ENCODE measurements around the gene SRGAP3. TPM values are rescaled to one million over a fixed set of nuclear protein-coding genes. Genes with fewer than 3 reads are reported as not detected.

SRGAP3 gene
- total RNA-seq, 4 donors from 2014 or later, result 7.5 to 33.8 (median 16.0) TPM

- Histone ChIP-seq H3K9me3 (no peaks in the 10 kb centered on the region), H3K27ac (no peak overlapping the region), H3K4me3 (no peak overlapping the region), H3K4me1 (no peaks in the 10 kb centered on the region), H3K27me3 (no peaks in the 10 kb centered on the region), H3K36me3 (no peaks in the 10 kb centered on the region)
- 25 to 53% methylated on average over 2 to 4 of the region's 4 CpGs for WGBS, 2 donors (ENCODE audit: low coverage in 1 of 2)
- in situ Hi-C loops (cut with MboI; ENCODE audit: low pct_ligation_motif_present in 1 of 4, low pct_unique_long_range_greater_than_20kb in 1 of 4, low sequenced_read_pairs in 3 of 4), result no loop called here
- intact Hi-C loops (cut with DNase I; ENCODE audit: low total_unique reads), result no loop called here
- TF ChIP-seq POLR2A (IDR thresholded peaks at IDR 0.05) (no peak), POLR2AphosphoS5 (IDR thresholded peaks at IDR 0.05) (no peak), CTCF (IDR thresholded peaks at IDR 0.05) (no peak), EP300 (IDR thresholded peaks at IDR 0.05; ENCODE audit: low read depth) (no peak)
- DNase-seq, result no peak
Measured at GRCh38 chr3:9142362-9142761, 107.1 kb downstream of the SRGAP3 start.

- peaks cover 3% of the 10 kb centered on the region for H3K27me3 ChIP-seq
- peaks cover 0 to under 1% (median 0%) of the 10 kb centered on the region in 4 donors for H3K4me1 ChIP-seq
- H3K9me3 ChIP-seq, result no peaks in the 10 kb centered on the region
- in situ Hi-C loops (cut with MboI; ENCODE audit: low pct_ligation_motif_present in 1 of 4, low pct_unique_long_range_greater_than_20kb in 1 of 4, low sequenced_read_pairs in 3 of 4) (no loop called here), intact Hi-C loops (cut with DNase I; ENCODE audit: low total_unique reads) (no loop called here)
- no peak for TF ChIP-seq CTCF (IDR thresholded peaks at IDR 0.05)
- no peak for TF ChIP-seq POLR2A (IDR thresholded peaks at IDR 0.05)
- TF ChIP-seq EP300 (IDR thresholded peaks at IDR 0.05; ENCODE audit: low read depth), result no peak
- H3K4me3 ChIP-seq, result no peak overlapping the region
- no peak overlapping the region for H3K27ac ChIP-seq
- no peaks in the 10 kb centered on the region for H3K36me3 ChIP-seq
- no peak for DNase-seq
- 63 to 71% methylated on average over 4 to 5 of the region's 5 CpGs for WGBS, 2 donors (ENCODE audit: low coverage in 1 of 2)
Measured at GRCh38 chr3:9141928-9142289, 107.5 kb downstream of the SRGAP3 start.

GRCh38 chr3:9139366-9139765, 110.1 kb downstream of the SRGAP3 start:
- WGBS, 2 donors (ENCODE audit: low coverage in 1 of 2), result 92 to 100% methylated on average over 3 to 4 of the region's 4 CpGs
- intact Hi-C loops (cut with DNase I; ENCODE audit: low total_unique reads) (no loop called here), in situ Hi-C loops (cut with MboI; ENCODE audit: low pct_ligation_motif_present in 1 of 4, low pct_unique_long_range_greater_than_20kb in 1 of 4, low sequenced_read_pairs in 3 of 4) (no loop called here)
- TF ChIP-seq POLR2A (IDR thresholded peaks at IDR 0.05) (no peak), EP300 (IDR thresholded peaks at IDR 0.05; ENCODE audit: low read depth) (no peak), POLR2AphosphoS5 (IDR thresholded peaks at IDR 0.05) (no peak), CTCF (IDR thresholded peaks at IDR 0.05) (no peak)
- Histone ChIP-seq H3K36me3 (no peaks in the 10 kb centered on the region), H3K27ac (no peak overlapping the region), H3K4me3 (no peak overlapping the region), H3K4me1 (peaks cover 0 to 10% (median 2%) of the 10 kb centered on the region in 4 donors), H3K9me3 (no peaks in the 10 kb centered on the region), H3K27me3 (peaks cover 9% of the 10 kb centered on the region)
- no peak for DNase-seq

- in situ Hi-C loops (cut with MboI; ENCODE audit: low pct_ligation_motif_present in 1 of 4, low pct_unique_long_range_greater_than_20kb in 1 of 4, low sequenced_read_pairs in 3 of 4), result no loop called here
- DNase-seq, result no peak
- WGBS, 2 donors (ENCODE audit: low coverage in 1 of 2), result 52% methylated on average over 4 of the region's 4 CpGs; no CpG with 5 or more reads in 1 of the 2 donors
Measured at GRCh38 chr3:9137676-9138075, 111.8 kb downstream of the SRGAP3 start.

More at GRCh38 chr3:9137676-9138075, 111.8 kb downstream of the SRGAP3 start:
- H3K4me1 ChIP-seq, result peaks cover 0 to 18% (median 2%) of the 10 kb centered on the region in 4 donors
- TF ChIP-seq POLR2A (IDR thresholded peaks at IDR 0.05) (no peak), EP300 (IDR thresholded peaks at IDR 0.05; ENCODE audit: low read depth) (no peak), POLR2AphosphoS5 (IDR thresholded peaks at IDR 0.05) (no peak), CTCF (IDR thresholded peaks at IDR 0.05) (no peak)
- no peaks in the 10 kb centered on the region for H3K36me3 ChIP-seq
- H3K9me3 ChIP-seq, result no peaks in the 10 kb centered on the region
- no peak overlapping the region for H3K27ac ChIP-seq
- peaks cover 9% of the 10 kb centered on the region for H3K27me3 ChIP-seq
- H3K4me3 ChIP-seq, result no peak overlapping the region
- intact Hi-C loops (cut with DNase I; ENCODE audit: low total_unique reads), result no loop called here
